Body of pancreas (tissue), 4 donors: ENCODE data around the gene GPR176.

ENCODE experiments used
- CTCF ChIP-seq, 7 experiments: fragments of 450-650 bp in 4 of 7; fragments of 200-600 bp in 3 of 7; sonication (generic) in 3 of 7; IDR thresholded peaks; one replicate each; pipeline ENCODE4 v1.5.1; 2016 to 2019; ENCODE audit warnings: antibody characterized with exemption in 7 of 7
- POLR2A ChIP-seq, 3 donors: fragments of 450-650 bp; IDR thresholded peaks; one replicate each; pipeline ENCODE4 v1.6.1; 2016; ENCODE audit warnings: antibody characterized with exemption in 3 of 3, mild to moderate bottlenecking in 2 of 3

- TF ChIP-seq POLR2A (IDR thresholded peaks at IDR 0.05) (no peak), CTCF (IDR thresholded peaks at IDR 0.05) (no peak)
These were observed 59.9 kb downstream of the GPR176 start for GRCh38 chr15:39860200-39860599.
